Mesenchymal stem cell (in vitro differentiated cells and primary cell): Measurements from ENCODE around the gene RFC5. TPM values are rescaled to one million over a fixed set of nuclear protein-coding genes. Genes with fewer than 3 reads are reported as not detected.
"Not testable (repeated sequence)": the region's sequence is repeated elsewhere in the genome, so short reads cannot be mapped to it uniquely, and the experiment has no call there.

Source experiments
- DNase-seq: peaks from one replicate; pipeline ENCODE4 v3.0.0-alpha.2; 2013
- H2AFZ ChIP-seq: one replicate; pipeline ENCODE4 v1.6.1; 2013; ENCODE audit warnings: low read depth, mild to moderate bottlenecking, control low read depth, inconsistent platforms, low read length, moderate library complexity
- H2AK5ac ChIP-seq: 2 replicates; pipeline ENCODE4 v1.6.1; 2013; ENCODE audit warnings: low read length, moderate library complexity, mild to moderate bottlenecking, inconsistent platforms; ENCODE audit not compliant: severe bottlenecking
- H2BK120ac ChIP-seq: one replicate; pipeline ENCODE4 v1.6.1; 2013; ENCODE audit warnings: low read depth, mild to moderate bottlenecking, inconsistent platforms, low read length, moderate library complexity
- H2BK12ac ChIP-seq, 2 experiments: one replicate each; pipeline ENCODE4 v1.6.1; 2013; ENCODE audit warnings: inconsistent platforms in 2 of 2, low read length in 2 of 2, mild to moderate bottlenecking in 2 of 2, moderate library complexity in 2 of 2, control low read depth in 1 of 2
- H2BK15ac ChIP-seq: one replicate; pipeline ENCODE4 v1.6.1; 2013; ENCODE audit warnings: mild to moderate bottlenecking, low read depth, inconsistent platforms; ENCODE audit not compliant: poor library complexity, severe bottlenecking
- H2BK5ac ChIP-seq: 2 replicates; pipeline ENCODE4 v1.6.1; 2013; ENCODE audit warnings: low read depth, mild to moderate bottlenecking, low read length, control low read depth, inconsistent platforms; ENCODE audit not compliant: poor library complexity, severe bottlenecking
- H3K14ac ChIP-seq, 2 experiments: one replicate each; pipeline ENCODE4 v1.6.1; 2013; ENCODE audit warnings: inconsistent platforms in 2 of 2, low read length in 2 of 2, control low read depth in 1 of 2, mild to moderate bottlenecking in 1 of 2, moderate library complexity in 1 of 2
- H3K18ac ChIP-seq, 2 experiments: one replicate each; pipeline ENCODE4 v1.6.1; 2013; ENCODE audit warnings: inconsistent platforms in 2 of 2, low read length in 2 of 2, control low read depth in 1 of 2, low read depth in 1 of 2, mild to moderate bottlenecking in 1 of 2
- H3K23ac ChIP-seq, 2 experiments: one replicate each; pipeline ENCODE4 v1.6.1; 2013; ENCODE audit warnings: inconsistent platforms in 2 of 2, low read length in 2 of 2, mild to moderate bottlenecking in 2 of 2, moderate library complexity in 2 of 2, control low read depth in 1 of 2
- H3K27ac ChIP-seq: 2 replicates; pipeline ENCODE4 v1.5.1; 2013; ENCODE audit warnings: mild to moderate bottlenecking, moderate library complexity, low read length, control low read depth, inconsistent platforms; ENCODE audit not compliant: poor library complexity, severe bottlenecking
- H3K27me3 ChIP-seq, 2 experiments: 2 replicates each; pipeline versions ENCODE4 v1.6.1 to v1.7.0; 2013; ENCODE audit warnings: low read length in 2 of 2, mild to moderate bottlenecking in 2 of 2, moderate library complexity in 2 of 2, control low read depth in 1 of 2, inconsistent platforms in 1 of 2; ENCODE audit not compliant: control insufficient read depth in 1 of 2, insufficient read depth in 1 of 2
- H3K36me3 ChIP-seq, 2 experiments: 2 replicates each; pipeline versions ENCODE4 v1.6.1 to v1.7.0; 2013; ENCODE audit warnings: low read length in 2 of 2, control low read depth in 1 of 2, inconsistent platforms in 1 of 2, low read depth in 1 of 2, mild to moderate bottlenecking in 1 of 2; ENCODE audit not compliant: insufficient read depth in 2 of 2, control insufficient read depth in 1 of 2
- H3K4ac ChIP-seq, 2 experiments: one replicate each; pipeline ENCODE4 v1.6.1; 2013; ENCODE audit warnings: inconsistent platforms in 2 of 2, low read length in 2 of 2, mild to moderate bottlenecking in 2 of 2, moderate library complexity in 2 of 2, control low read depth in 1 of 2, low read depth in 1 of 2
- H3K4me1 ChIP-seq: 2 replicates; pipeline ENCODE4 v1.6.1; 2013; ENCODE audit warnings: low read depth, low read length, control low read depth; ENCODE audit not compliant: control insufficient read depth, insufficient read depth
- H3K4me2 ChIP-seq: 2 replicates; pipeline ENCODE4 v1.6.1; 2013; ENCODE audit warnings: low read length, mild to moderate bottlenecking, inconsistent platforms; ENCODE audit not compliant: poor library complexity, severe bottlenecking
- H3K4me3 ChIP-seq, 2 experiments: 2 replicates each; pipeline versions ENCODE4 v1.5.1 to v1.7.0; 2013; ENCODE audit warnings: low read length in 2 of 2, mild to moderate bottlenecking in 2 of 2, control low read depth in 1 of 2, low read depth in 1 of 2; ENCODE audit not compliant: insufficient read depth in 1 of 2
- H3K79me1 ChIP-seq: replicated peaks from 2 replicates; pipeline ENCODE4 v1.6.1; 2013; ENCODE audit warnings: mild to moderate bottlenecking, control low read depth, low read length, inconsistent platforms; ENCODE audit not compliant: poor library complexity, severe bottlenecking
- H3K9ac ChIP-seq: 2 replicates; pipeline ENCODE4 v1.7.0; 2013; ENCODE audit warnings: mild to moderate bottlenecking, low read length, moderate library complexity
- H3K9me3 ChIP-seq: 2 replicates; pipeline ENCODE4 v1.7.0; 2013; ENCODE audit warnings: mild to moderate bottlenecking, low read length; ENCODE audit not compliant: control insufficient read depth
- H4K8ac ChIP-seq: one replicate; pipeline ENCODE4 v1.6.1; 2013; ENCODE audit warnings: inconsistent platforms, mild to moderate bottlenecking, low read length, moderate library complexity
- H4K91ac ChIP-seq: one replicate; pipeline ENCODE4 v1.6.1; 2013; ENCODE audit warnings: mild to moderate bottlenecking, low read length, inconsistent platforms
- WGBS: methylation state at CpG from one replicate; pipeline ENCODE4 v1.1.7; 2013; ENCODE audit warnings: mixed read lengths; 5-methylcytosine and 5-hydroxymethylcytosine counted together
- small RNA-seq: library from polyadenylated mRNA; stranded (forward); fragments of <200 nt; extraction: miRNeasy Mini kit (QIAGEN cat#:217004); gene quantifications from one replicate; pipeline ENCODE3, GENCODE V24; 2013; ENCODE audit warnings: low read depth

The RFC5 gene

DNA sequence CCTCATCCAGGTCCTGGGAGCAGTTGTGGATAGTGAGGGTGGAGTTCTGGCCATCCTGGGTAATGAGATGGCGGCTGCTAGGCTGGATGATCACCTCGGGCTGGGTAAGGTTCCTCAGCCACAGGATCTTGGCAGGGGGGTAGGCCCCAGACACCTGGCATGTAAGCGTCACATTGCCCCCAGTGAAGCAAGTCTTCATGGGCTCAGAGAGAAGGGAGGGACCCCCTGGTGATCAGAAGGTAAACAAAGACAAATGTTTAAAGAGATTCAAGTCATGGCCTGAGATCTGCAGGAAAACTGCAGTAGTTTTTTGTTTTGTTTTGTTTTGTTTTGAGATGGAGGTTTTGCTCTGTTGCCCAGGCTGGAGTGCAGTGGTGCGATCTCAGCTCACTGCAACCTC lies 57.3 kb downstream of the RFC5 start:
- H3K9ac ChIP-seq: no peak overlapping the region
- H2BK5ac ChIP-seq: no peak overlapping the region
- 81% methylated on average over 4 of the region's 4 CpGs for WGBS
- no peak overlapping the region for H3K4ac ChIP-seq
- no peak overlapping the region for H3K18ac ChIP-seq
- H3K4me2 ChIP-seq: no peak overlapping the region
- no peak overlapping the region for H4K91ac ChIP-seq
- H3K4me1 ChIP-seq: peaks cover 4% of the 10 kb centered on the region
- H2AFZ ChIP-seq: no peak overlapping the region
- no peak for DNase-seq
- H3K9me3 ChIP-seq: no peaks in the 10 kb centered on the region
- no peak overlapping the region for H2BK120ac ChIP-seq
- no peaks in the 10 kb centered on the region for H3K27me3 ChIP-seq
- no peak overlapping the region for H2BK15ac ChIP-seq
- no peak overlapping the region for H3K4me3 ChIP-seq
- no peak overlapping the region for H2BK12ac ChIP-seq
- H3K14ac ChIP-seq: no peak overlapping the region
- no peak overlapping the region for H3K27ac ChIP-seq
- H3K23ac ChIP-seq: no peak overlapping the region
- H3K79me1 ChIP-seq: no peaks in the 10 kb centered on the region
- peaks cover 12 to 15% of the 10 kb centered on the region in 2 experiments for H3K36me3 ChIP-seq
- no peak overlapping the region for H4K8ac ChIP-seq
- H2AK5ac ChIP-seq: no peak overlapping the region

DNA sequence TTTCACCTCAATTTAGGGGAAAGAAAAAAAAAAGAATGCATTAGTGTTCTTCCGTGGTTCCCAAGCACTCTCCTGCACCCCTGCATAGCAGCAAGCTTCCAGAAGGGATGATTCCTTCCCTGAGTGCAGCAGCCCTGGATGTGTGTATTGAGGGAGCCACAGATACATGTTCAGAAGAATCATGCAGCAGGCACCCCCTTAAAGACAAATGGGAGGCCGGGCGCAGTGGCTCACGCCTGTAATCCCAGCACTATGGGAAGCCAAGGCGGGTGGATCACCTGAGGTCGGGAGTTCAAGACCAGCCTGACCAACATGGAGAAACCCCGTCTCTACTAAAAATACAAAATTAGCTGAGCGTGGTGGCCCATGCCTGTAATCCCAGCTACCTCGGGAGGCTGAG lies 65.0 kb downstream of the RFC5 start:
- H2AK5ac ChIP-seq, H3K27ac ChIP-seq, H3K79me1 ChIP-seq, H2AFZ ChIP-seq, H3K23ac ChIP-seq, H2BK5ac ChIP-seq, H3K9me3 ChIP-seq, H4K8ac ChIP-seq, H3K4ac ChIP-seq, H3K9ac ChIP-seq, H2BK120ac ChIP-seq, H3K27me3 ChIP-seq, H3K18ac ChIP-seq, DNase-seq, H2BK12ac ChIP-seq, H4K91ac ChIP-seq, H3K14ac ChIP-seq, H3K4me1 ChIP-seq, H2BK15ac ChIP-seq, H3K4me3 ChIP-seq, H3K4me2 ChIP-seq: not testable (repeated sequence)
- WGBS: 96% methylated on average over 6 of the region's 9 CpGs
- H3K36me3 ChIP-seq: peaks cover 15 to 28% of the 10 kb centered on the region in 2 experiments

Small RNAs within 50 kb of the gene (small RNA-seq; reads per million reads assigned to genes)
- gene AC131159.1: not detected
